ENCODE data around the gene ZNF778. TPM values are rescaled to one million over a fixed set of nuclear protein-coding genes. Genes with fewer than 3 reads are reported as not detected.

The ZNF778 gene
- total and polyA plus RNA-seq, 2 donors (not counting 1 experiment from before 2014, with no cell fraction given), result 4.3 to 9.4 TPM

- H3K36me3 ChIP-seq (ENCODE audit: control insufficient read depth, insufficient read depth, low read length), result no peaks in the 10 kb centered on the region
- H2AFZ ChIP-seq (ENCODE audit: low read length), result no peak overlapping the region
- no peak overlapping the region for H3K4me2 ChIP-seq (ENCODE audit: extremely low read depth, insufficient read depth, low read length)
- H3K27me3 ChIP-seq (ENCODE audit: control insufficient read depth, insufficient read depth, low read length), result peaks cover 32% of the 10 kb centered on the region
- H3K79me2 ChIP-seq (ENCODE audit: control insufficient read depth, insufficient read depth, low read length), result no peaks in the 10 kb centered on the region
- H3K9ac ChIP-seq (ENCODE audit: insufficient read depth, low read length), result no peak overlapping the region
- H4K20me1 ChIP-seq (ENCODE audit: control insufficient read depth, extremely low read depth, insufficient read depth, low read length), result no peaks in the 10 kb centered on the region
- H3K4me3 ChIP-seq (replicated peaks in 1 of 4; ENCODE audit: control extremely low read depth in 1 of 4, insufficient read depth in 1 of 4, low read depth in 3 of 4, low read length in 4 of 4), result no peak overlapping the region
- TF ChIP-seq CTCF (conservative IDR thresholded peaks at IDR 0.05 in 1 of 2, IDR thresholded peaks at IDR 0.05 in 1 of 2; ENCODE audit: low read depth in 1 of 2, low read length in 2 of 2) (no peak), EZH2 (IDR thresholded peaks at IDR 0.05; ENCODE audit: low read length, missing control alignments) (no peak)
- H3K4me1 ChIP-seq (ENCODE audit: control insufficient read depth, extremely low read depth, insufficient read depth, low read length), result no peaks in the 10 kb centered on the region
- no peak overlapping the region for H3K27ac ChIP-seq (ENCODE audit: insufficient read depth, low read length)
- no peaks in the 10 kb centered on the region for H3K9me3 ChIP-seq (ENCODE audit: control insufficient read depth, insufficient read depth, low read depth, low read length)
- no peak for DNase-seq (ENCODE audit: low read depth in 2 of 2)
Observed at GRCh38 chr16:89199241-89200123, 18.0 kb upstream of the ZNF778 start.

- Histone ChIP-seq H3K4me1 (ENCODE audit: control insufficient read depth, extremely low read depth, insufficient read depth, low read length) (no peaks in the 10 kb centered on the region), H3K36me3 (ENCODE audit: control insufficient read depth, insufficient read depth, low read length) (no peaks in the 10 kb centered on the region), H3K4me3 (replicated peaks in 1 of 4; ENCODE audit: control extremely low read depth in 1 of 4, insufficient read depth in 1 of 4, low read depth in 3 of 4, low read length in 4 of 4) (peak within 1 kb of the TSS in 1 of 4 experiments; percentile 28), H3K9me3 (ENCODE audit: control insufficient read depth, insufficient read depth, low read depth, low read length) (no peaks in the 10 kb centered on the region), H2AFZ (ENCODE audit: low read length) (no peak within 1 kb of the TSS), H4K20me1 (ENCODE audit: control insufficient read depth, extremely low read depth, insufficient read depth, low read length) (no peaks in the 10 kb centered on the region), H3K27me3 (ENCODE audit: control insufficient read depth, insufficient read depth, low read length) (peaks cover 32% of the 10 kb centered on the region), H3K27ac (ENCODE audit: insufficient read depth, low read length) (no peak within 1 kb of the TSS), H3K79me2 (ENCODE audit: control insufficient read depth, insufficient read depth, low read length) (no peaks in the 10 kb centered on the region), H3K9ac (ENCODE audit: insufficient read depth, low read length) (no peak within 1 kb of the TSS), H3K4me2 (ENCODE audit: extremely low read depth, insufficient read depth, low read length) (peak within 1 kb of the TSS; percentile 51)
- no peak for DNase-seq (ENCODE audit: low read depth in 2 of 2)
- TF ChIP-seq CTCF (conservative IDR thresholded peaks at IDR 0.05 in 1 of 2, IDR thresholded peaks at IDR 0.05 in 1 of 2; ENCODE audit: low read depth in 1 of 2, low read length in 2 of 2) (no peak), EZH2 (IDR thresholded peaks at IDR 0.05; ENCODE audit: low read length, missing control alignments) (peak; percentile 88)
Observed at GRCh38 chr16:89200124-89200849, 17.2 kb upstream of the ZNF778 start, which contains the start of gene SLC22A31. TSS of gene SLC22A31 (minus strand) at chr16:89200537. CDS start at chr16:89200501, 36 bp downstream.

- H3K4me2 ChIP-seq (ENCODE audit: extremely low read depth, insufficient read depth, low read length), result peak overlapping the region; percentile 51
- H3K27me3 ChIP-seq (ENCODE audit: control insufficient read depth, insufficient read depth, low read length), result peaks cover 32% of the 10 kb centered on the region
- no peak overlapping the region for H3K4me3 ChIP-seq (replicated peaks in 1 of 4; ENCODE audit: control extremely low read depth in 1 of 4, insufficient read depth in 1 of 4, low read depth in 3 of 4, low read length in 4 of 4)
Observed at GRCh38 chr16:89200850-89201411, 16.6 kb upstream of the ZNF778 start.

More at GRCh38 chr16:89200850-89201411, 16.6 kb upstream of the ZNF778 start:
- Histone ChIP-seq H3K79me2 (ENCODE audit: control insufficient read depth, insufficient read depth, low read length) (no peaks in the 10 kb centered on the region), H2AFZ (ENCODE audit: low read length) (no peak overlapping the region), H3K9me3 (ENCODE audit: control insufficient read depth, insufficient read depth, low read depth, low read length) (no peaks in the 10 kb centered on the region), H3K27ac (ENCODE audit: insufficient read depth, low read length) (no peak overlapping the region), H3K36me3 (ENCODE audit: control insufficient read depth, insufficient read depth, low read length) (no peaks in the 10 kb centered on the region), H3K9ac (ENCODE audit: insufficient read depth, low read length) (no peak overlapping the region), H4K20me1 (ENCODE audit: control insufficient read depth, extremely low read depth, insufficient read depth, low read length) (no peaks in the 10 kb centered on the region), H3K4me1 (ENCODE audit: control insufficient read depth, extremely low read depth, insufficient read depth, low read length) (no peaks in the 10 kb centered on the region)
- TF ChIP-seq CTCF (conservative IDR thresholded peaks at IDR 0.05 in 1 of 2, IDR thresholded peaks at IDR 0.05 in 1 of 2; ENCODE audit: low read depth in 1 of 2, low read length in 2 of 2), result no peak
- no peak for TF ChIP-seq EZH2 (IDR thresholded peaks at IDR 0.05; ENCODE audit: low read length, missing control alignments)
- no peak for DNase-seq (ENCODE audit: low read depth in 2 of 2)
